ENCODE results near the gene PHF2. TPM values are rescaled to one million over a fixed set of nuclear protein-coding genes. Genes with fewer than 3 reads are reported as not detected.

The PHF2 gene
- polyA plus RNA-seq, 1 of the 3 experiments (the other 2 are of a cell fraction), result 11.2 TPM

DNA sequence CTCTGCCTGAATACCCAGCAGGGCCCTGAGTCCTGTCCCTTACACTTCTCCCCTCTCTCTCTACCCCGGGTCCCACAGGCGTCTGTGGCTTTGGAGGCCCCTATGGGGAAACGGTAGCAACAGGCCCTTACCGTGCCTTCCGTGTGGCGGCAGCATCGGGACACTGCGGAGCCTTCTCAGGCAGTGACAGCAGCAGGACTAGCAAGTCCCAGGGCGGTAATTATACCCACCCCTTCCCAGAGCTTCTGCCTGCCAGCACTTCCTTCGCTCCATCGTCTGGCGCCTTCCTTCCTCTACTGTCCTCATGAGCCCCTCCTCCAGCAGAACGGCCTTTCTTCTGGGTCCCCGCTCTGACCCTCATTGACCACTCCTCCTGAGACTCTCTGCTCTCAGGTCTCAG lies 17.9 kb upstream of the PHF2 start:
- H3K9ac ChIP-seq, result no peak overlapping the region
- 90% methylated on average over 13 of the region's 14 CpGs for WGBS (ENCODE audit: low lambda C conversion rate)
- H3F3A ChIP-seq (replicated peaks; ENCODE audit: insufficient read depth), result peaks cover 3% of the 10 kb centered on the region
- H3K36me3 ChIP-seq (replicated peaks in 1 of 2; ENCODE audit: control insufficient read depth in 1 of 2, insufficient read depth in 2 of 2, low read length in 1 of 2), result peaks cover 47 to 74% of the 10 kb centered on the region in 2 experiments
- H4K20me1 ChIP-seq (ENCODE audit: insufficient read depth), result no peaks in the 10 kb centered on the region
- H3K9me3 ChIP-seq, result no peaks in the 10 kb centered on the region
- TF ChIP-seq, protein P1, sequence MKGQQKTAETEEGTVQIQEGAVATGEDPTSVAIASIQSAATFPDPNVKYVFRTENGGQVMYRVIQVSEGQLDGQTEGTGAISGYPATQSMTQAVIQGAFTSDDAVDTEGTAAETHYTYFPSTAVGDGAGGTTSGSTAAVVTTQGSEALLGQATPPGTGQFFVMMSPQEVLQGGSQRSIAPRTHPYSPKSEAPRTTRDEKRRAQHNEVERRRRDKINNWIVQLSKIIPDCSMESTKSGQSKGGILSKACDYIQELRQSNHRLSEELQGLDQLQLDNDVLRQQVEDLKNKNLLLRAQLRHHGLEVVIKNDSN (IDR thresholded peaks at IDR 0.05; ENCODE audit: borderline replicate concordance, low read depth), result no peak
- TF ChIP-seq, protein P2, sequence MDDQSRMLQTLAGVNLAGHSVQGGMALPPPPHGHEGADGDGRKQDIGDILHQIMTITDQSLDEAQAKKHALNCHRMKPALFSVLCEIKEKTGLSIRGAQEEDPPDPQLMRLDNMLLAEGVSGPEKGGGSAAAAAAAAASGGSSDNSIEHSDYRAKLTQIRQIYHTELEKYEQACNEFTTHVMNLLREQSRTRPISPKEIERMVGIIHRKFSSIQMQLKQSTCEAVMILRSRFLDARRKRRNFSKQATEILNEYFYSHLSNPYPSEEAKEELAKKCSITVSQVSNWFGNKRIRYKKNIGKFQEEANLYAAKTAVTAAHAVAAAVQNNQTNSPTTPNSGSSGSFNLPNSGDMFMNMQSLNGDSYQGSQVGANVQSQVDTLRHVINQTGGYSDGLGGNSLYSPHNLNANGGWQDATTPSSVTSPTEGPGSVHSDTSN (IDR thresholded peaks at IDR 0.05), result no peak
- no peak for TF ChIP-seq SIN3A (IDR thresholded peaks at IDR 0.05; ENCODE audit: borderline replicate concordance, low read depth, low read length)
- TF ChIP-seq FOSL2 (IDR thresholded peaks at IDR 0.05; ENCODE audit: borderline replicate concordance, low read depth), result no peak
- peaks cover 3% of the 10 kb centered on the region; the same call in 1 of the 2 replicates for H3K79me2 ChIP-seq (ENCODE audit: insufficient read depth)
- H3K9me2 ChIP-seq, result no peaks in the 10 kb centered on the region
- DNase-seq, result no peak
- H3K4me3 ChIP-seq (ENCODE audit: low read depth in 2 of 2, low read length in 1 of 2), result no peak overlapping the region
- no peaks in the 10 kb centered on the region for H3K4me1 ChIP-seq (ENCODE audit: control insufficient read depth in 1 of 2, insufficient read depth in 2 of 2, low read depth in 1 of 2, low read length in 1 of 2)
- no peak overlapping the region for H3K27ac ChIP-seq (ENCODE audit: low read depth in 2 of 2, low read length in 1 of 2)
- H3K4me2 ChIP-seq, result no peak overlapping the region
- H3K27me3 ChIP-seq (ENCODE audit: insufficient read depth), result no peaks in the 10 kb centered on the region
- ChIA-PET POLR2A (no interaction called here), CTCF (interaction anchor here (1.0 to 2.5 kb wide), 2 partner anchors 8 to 341 kb away, joined by 3 to 17 read pairs; no protein-coding TSS in a partner anchor)
- no peak overlapping the region for H2AFZ ChIP-seq (ENCODE audit: low read depth)

DNA sequence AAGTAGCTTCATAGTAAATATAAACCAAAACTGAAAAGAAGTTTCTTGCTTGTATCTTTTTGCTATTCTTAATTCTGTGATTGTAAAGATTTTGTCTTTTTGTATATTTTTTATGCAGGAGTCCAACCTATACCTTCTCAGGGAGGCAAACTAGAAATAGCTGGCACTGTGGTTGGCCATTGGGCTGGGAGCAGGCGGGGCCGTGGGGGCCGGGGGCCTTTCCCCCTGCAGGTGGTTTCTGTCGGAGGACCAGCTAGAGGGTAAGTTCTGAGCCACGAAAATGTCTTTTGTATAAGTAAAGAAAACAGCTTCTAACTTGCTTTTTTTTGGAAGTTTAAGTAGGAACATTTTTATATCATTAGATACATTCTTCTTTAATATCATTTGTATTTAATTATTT lies 15.4 kb upstream of the PHF2 start:
- DNase-seq, result no peak
- Histone ChIP-seq H3K9me3 (no peaks in the 10 kb centered on the region), H3K4me1 (ENCODE audit: control insufficient read depth in 1 of 2, insufficient read depth in 2 of 2, low read depth in 1 of 2, low read length in 1 of 2) (no peaks in the 10 kb centered on the region; a peak in 1 of 4 replicates), H3K9ac (no peak overlapping the region), H3K4me2 (no peak overlapping the region), H3K36me3 (replicated peaks in 1 of 2; ENCODE audit: control insufficient read depth in 1 of 2, insufficient read depth in 2 of 2, low read length in 1 of 2) (peaks cover 48 to 75% of the 10 kb centered on the region in 2 experiments), H4K20me1 (ENCODE audit: insufficient read depth) (no peaks in the 10 kb centered on the region), H2AFZ (ENCODE audit: low read depth) (no peak overlapping the region), H3K27me3 (ENCODE audit: insufficient read depth) (no peaks in the 10 kb centered on the region), H3K9me2 (no peaks in the 10 kb centered on the region), H3K79me2 (ENCODE audit: insufficient read depth) (peaks cover 3% of the 10 kb centered on the region; the same call in 1 of the 2 replicates), H3F3A (replicated peaks; ENCODE audit: insufficient read depth) (peaks cover 20% of the 10 kb centered on the region), H3K4me3 (ENCODE audit: low read depth in 2 of 2, low read length in 1 of 2) (no peak overlapping the region), H3K27ac (ENCODE audit: low read depth in 2 of 2, low read length in 1 of 2) (no peak overlapping the region)
- ChIA-PET POLR2A (interaction anchor here (0.6 kb wide), 1 partner anchor 12 kb away, joined by 3 read pairs; no protein-coding TSS in a partner anchor), CTCF (interaction anchor here (0.6 to 1.7 kb wide), 2 partner anchors 10 to 74 kb away, joined by 3 to 4 read pairs; no protein-coding TSS in a partner anchor)
- TF ChIP-seq, protein P3, sequence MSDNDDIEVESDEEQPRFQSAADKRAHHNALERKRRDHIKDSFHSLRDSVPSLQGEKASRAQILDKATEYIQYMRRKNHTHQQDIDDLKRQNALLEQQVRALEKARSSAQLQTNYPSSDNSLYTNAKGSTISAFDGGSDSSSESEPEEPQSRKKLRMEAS (IDR thresholded peaks at IDR 0.05; ENCODE audit: low read depth), result no peak
- no peak for TF ChIP-seq FOXJ3 (CRISPR knock-in tag; IDR thresholded peaks at IDR 0.05)
- TF ChIP-seq FOSL2 (IDR thresholded peaks at IDR 0.05; ENCODE audit: borderline replicate concordance, low read depth), result no peak
- TF ChIP-seq GABPA (IDR thresholded peaks at IDR 0.05; ENCODE audit: low read depth), result no peak
- no peak for TF ChIP-seq RXRA (IDR thresholded peaks at IDR 0.05; ENCODE audit: borderline replicate concordance, low read depth)
- TF ChIP-seq NRF1 (IDR thresholded peaks at IDR 0.05; ENCODE audit: low read depth, low read length), result no peak
- TF ChIP-seq SMC3 (IDR thresholded peaks at IDR 0.05; ENCODE audit: low read depth, low read length), result no peak
- TF ChIP-seq, protein P4, sequence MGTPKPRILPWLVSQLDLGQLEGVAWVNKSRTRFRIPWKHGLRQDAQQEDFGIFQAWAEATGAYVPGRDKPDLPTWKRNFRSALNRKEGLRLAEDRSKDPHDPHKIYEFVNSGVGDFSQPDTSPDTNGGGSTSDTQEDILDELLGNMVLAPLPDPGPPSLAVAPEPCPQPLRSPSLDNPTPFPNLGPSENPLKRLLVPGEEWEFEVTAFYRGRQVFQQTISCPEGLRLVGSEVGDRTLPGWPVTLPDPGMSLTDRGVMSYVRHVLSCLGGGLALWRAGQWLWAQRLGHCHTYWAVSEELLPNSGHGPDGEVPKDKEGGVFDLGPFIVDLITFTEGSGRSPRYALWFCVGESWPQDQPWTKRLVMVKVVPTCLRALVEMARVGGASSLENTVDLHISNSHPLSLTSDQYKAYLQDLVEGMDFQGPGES (IDR thresholded peaks at IDR 0.05; ENCODE audit: low read depth, low read length), result no peak
- TF ChIP-seq JUND (IDR thresholded peaks at IDR 0.05), result no peak
- TF ChIP-seq GATA2 (CRISPR knock-in tag; IDR thresholded peaks at IDR 0.05), result no peak
- no peak for TF ChIP-seq EP300 (IDR thresholded peaks at IDR 0.05; ENCODE audit: borderline replicate concordance in 1 of 2, low read depth in 1 of 2, low read length in 1 of 2)
- 98% methylated on average over 5 of the region's 5 CpGs for WGBS (ENCODE audit: low lambda C conversion rate)

Measured in SK-N-SH (cell line).